ENCODE results near the gene STK32C.
A peak's percentile ranks its signal among the peaks of the same experiment; 100 is the strongest.

Gene STK32C

GRCh38 chr10:132193907-132194552, 113.7 kb downstream of the STK32C start:
- peak; percentile 19 for DNase-seq

DNA sequence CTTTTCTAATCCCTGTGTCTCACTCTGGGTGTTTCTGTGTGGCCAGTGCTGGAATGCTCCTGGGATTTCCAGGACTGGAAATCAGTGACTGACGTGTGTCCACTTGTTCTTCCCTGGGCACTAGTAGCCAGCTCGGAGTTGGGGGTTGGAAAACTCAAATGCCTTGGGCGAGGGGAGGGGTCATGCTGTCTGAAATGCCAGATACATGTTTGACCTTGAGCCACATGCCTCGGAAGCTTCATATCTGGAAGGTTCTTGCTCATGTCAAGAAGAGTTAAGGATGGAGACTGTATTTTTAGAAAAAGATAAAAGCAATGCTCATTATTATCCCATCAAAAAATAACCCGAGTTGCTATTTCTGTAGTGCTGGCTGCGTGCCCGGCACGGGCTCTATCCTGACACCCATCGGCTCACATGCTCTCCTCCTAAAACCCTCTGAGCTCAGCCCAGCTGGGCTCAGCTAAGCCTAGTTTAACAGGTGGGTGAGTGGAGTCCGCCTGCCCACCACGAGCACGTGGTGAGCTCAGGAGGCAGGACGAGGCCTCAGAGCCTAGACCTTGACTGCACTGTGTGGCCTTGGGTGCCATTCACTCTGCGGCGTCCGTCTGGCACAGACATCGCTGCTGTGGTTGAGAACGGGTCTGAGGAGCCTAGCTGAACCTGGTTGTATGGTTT, 114.6 kb downstream of the STK32C start:
- DNase-seq, result no peak

DNA sequence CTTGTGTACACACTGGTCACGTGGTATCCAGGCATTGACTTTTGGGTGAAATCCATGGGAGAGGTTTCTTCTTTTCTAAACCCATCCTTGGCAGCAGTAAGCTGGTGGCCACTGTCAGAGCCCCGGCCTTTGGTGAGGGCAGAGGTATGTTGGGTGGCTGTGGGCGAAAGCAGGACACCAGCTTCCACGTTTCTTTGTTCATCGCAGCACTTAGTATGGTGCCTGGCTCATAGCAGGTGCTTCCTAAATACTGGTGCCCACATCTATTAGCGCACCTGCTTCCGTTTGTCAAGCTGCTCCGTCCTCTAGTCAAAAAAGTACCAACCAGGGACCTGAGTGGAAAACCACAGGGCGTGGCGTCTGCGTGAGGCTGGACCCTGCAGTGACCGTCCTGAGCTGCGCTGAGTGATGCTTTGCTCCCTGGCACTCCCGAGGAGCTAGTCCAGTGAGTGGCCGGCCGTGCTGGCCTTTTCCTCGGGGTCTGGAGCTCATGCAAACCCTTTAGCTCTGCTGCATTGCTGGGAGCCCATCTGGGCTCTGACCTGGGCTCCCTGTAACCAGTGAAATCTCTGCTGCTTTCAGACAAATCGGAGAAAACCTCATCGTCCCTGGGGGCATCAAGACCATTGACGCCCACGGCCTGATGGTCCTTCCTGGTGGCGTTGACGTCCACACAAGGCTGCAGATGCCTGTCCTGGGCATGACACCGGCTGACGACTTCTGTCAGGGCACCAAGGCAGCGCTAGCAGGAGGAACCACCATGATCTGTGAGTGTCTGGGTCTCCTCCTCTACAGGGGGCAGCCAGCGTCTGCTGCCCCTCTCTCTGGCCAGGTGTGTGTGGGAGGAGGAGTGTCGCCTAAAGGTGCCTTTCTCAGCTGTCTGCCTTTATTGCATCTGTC, 115.4 kb downstream of the STK32C start:
- no peak for DNase-seq

DNA sequence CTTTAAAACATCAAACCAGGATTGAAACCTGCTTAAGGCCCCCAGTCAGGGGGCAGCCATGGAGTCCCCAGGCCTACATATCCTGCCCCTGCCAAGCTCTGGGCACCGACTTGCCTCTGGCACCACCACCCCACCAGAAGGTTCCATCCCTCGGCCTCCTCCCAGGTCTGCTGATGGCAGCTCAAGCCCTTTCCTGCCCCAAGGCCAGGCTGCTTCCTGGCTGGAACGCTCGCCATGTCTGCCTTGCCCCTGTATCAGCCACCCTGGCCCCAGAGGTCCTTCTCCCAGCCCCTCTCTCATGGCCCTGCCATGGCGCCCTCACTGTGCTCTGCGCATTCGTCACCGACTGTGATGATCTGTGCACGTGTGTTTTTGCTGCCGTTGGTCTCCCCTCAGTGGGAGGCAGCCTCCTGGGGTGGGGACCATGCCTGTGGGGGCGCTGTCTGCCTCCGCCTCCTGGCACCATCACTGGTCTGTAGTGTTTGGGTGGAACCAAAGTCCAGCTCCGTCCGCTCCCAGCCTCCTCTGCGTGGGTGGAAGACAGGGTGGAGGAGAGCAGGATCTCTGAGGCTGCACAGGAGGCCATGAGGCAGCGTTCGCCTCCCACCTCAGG, 117.8 kb downstream of the STK32C start:
- DNase-seq, result no peak

- DNase-seq, result no peak
These were observed 118.7 kb downstream of the STK32C start for GRCh38 chr10:132189016-132189415.

DNA sequence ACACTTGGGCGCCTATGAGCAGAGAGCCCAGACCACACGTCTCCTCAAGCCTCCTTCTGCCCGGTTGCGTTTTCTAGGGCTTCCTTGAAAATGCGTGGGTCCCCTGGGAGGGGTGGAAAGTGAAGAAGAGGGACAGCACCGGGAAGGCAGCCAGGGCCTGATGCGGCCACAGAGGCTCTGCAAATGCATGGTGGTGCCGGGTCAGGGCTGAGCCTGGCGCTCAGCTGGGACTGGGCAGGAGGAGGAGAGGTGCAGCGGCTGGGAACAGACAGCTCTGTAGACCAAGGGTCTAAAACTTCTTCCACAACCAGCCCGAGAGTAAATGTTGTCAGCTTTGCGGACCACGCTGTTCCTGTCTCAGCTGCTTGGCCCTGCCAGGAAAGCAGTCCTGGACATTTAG, 119.4 kb downstream of the STK32C start:
- DNase-seq, result no peak

GRCh38 chr10:132187430-132188138, 120.2 kb downstream of the STK32C start:
- DNase-seq, result no peak

DNA sequence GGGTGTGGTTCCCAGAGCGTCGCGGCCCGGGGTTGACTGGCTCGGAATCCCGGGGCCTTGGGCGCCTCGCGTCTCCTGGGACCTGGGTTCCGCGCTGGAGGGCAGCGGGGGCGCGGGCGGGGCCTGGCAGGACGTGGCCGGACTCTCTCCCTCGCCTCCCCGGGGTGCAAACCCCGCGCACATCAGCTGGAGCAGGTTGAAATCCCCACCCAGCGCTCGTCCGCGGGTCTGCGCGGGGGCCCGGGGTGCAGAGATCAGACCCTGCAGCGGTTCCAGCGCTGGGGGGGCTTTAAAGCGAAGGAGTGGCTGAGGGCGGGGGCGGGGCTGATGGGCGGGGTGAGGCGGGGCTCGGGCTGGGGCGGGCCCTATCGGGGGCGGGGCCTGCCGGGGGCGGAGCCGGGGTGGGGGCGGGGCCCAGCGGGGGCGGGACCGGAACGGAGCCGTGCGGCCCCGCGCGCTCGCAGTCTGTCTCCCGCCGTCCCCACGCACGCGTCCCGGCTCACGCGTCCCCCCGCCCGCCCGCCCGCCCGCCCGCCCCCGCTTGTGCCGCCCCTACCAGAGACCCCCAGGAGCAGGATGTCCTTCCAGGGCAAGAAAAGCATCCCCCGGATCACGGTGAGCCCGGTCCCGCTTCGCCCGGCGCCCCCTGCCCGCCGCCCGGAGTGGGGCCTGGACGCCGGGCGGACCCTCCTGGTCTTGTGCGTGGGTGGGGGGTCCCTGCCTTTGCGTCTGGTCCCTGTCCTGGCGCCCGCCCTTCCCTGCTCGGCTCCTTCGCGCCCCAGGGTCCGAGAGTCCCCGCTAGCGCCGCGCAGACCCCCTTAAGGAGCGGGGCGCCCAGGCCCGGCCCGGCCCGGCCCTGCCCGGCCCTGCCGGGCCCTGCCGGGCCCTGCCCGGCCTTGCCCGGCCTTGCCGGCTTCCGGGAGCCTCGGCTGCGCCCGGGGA, 121.0 kb downstream of the STK32C start, which contains the start of gene DPYSL4:
DPYSL4 (plus strand) TSS at position 461 of the 942 bp plus-strand sequence; CDS start at position 577, 116 bp downstream.
- DNase-seq, result no peak

- DNase-seq, result peak; percentile 61
These were observed 121.9 kb downstream of the STK32C start for GRCh38 chr10:132185601-132186487.

GRCh38 chr10:132184816-132185593, 122.7 kb downstream of the STK32C start:
- no peak for DNase-seq

DNA sequence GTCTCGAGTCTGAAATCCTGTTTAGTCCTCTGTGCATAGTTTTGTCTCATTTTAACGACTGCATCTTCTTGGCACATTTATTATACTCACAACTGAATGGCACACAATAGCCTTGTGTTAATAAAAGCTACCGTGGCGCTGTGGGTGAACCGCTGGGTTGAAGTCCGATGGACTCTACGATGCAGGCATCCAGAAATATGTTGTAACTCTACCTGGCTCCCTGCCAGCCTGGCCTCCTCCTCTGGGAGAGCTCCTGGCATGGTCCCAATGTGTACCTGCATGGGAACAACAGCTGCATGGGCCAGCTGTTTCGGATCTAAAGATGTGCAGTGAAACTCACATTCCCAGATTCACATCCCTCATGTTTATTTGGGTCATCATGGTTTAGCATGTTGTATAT, 124.7 kb downstream of the STK32C start:
- no peak for DNase-seq

- no peak for DNase-seq
These were observed 125.2 kb downstream of the STK32C start for GRCh38 chr10:132182591-132182990.

DNA sequence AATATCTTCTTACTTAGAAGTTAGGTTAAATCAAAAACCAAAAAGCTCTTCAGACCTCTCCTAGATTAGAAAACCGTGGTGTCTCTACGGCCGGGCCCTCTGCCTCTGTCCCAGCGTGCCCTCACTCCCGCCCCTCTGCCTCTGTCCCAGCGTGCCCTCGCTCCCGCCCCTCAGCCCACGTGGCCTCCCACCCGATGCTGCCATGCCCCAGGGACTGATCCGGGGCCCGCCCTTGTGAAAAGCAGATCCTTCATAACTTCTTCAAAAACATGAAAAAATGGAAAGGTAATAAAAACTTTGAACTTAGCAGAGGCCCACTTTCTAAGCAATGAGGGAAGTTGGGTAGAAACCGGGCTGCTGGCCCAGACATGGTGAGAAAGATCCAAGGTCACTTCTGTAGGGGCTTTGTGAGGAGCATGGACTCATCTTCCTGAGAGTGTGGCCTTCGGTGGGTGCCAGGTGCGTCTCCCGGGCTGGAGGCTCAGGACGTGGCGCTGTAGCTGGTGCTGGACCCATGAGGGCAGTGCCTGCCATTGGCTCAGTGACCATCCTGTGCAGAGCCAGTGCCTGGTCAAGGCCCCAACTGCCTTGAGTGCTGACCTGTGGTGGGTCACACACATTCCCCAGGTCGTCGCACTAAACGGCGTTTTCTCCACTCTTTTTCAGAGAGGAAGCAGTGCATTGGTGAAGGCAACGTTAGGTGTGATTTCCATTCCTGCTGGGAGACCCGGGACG, 125.9 kb downstream of the STK32C start:
- no peak for DNase-seq

DNA sequence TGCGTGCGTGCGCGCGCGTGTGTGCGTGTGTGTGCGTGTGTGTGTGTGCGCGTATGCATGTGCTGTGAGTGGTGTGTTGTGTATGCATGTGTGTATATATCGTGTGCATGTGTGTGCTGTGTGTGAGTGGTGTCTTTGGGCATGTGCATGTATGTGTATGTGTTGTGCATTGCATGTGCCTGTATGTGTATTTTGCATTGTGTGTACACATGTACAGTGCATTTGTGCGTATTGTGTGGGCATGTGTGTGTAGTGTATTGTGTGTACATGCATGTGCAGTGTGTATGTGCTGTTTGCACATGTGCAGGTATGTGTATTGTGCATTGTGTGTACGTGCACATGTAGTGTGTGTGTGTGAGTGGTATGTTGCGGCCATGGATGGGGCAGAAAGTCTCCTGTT, 127.0 kb downstream of the STK32C start:
- DNase-seq, result no peak

DNA sequence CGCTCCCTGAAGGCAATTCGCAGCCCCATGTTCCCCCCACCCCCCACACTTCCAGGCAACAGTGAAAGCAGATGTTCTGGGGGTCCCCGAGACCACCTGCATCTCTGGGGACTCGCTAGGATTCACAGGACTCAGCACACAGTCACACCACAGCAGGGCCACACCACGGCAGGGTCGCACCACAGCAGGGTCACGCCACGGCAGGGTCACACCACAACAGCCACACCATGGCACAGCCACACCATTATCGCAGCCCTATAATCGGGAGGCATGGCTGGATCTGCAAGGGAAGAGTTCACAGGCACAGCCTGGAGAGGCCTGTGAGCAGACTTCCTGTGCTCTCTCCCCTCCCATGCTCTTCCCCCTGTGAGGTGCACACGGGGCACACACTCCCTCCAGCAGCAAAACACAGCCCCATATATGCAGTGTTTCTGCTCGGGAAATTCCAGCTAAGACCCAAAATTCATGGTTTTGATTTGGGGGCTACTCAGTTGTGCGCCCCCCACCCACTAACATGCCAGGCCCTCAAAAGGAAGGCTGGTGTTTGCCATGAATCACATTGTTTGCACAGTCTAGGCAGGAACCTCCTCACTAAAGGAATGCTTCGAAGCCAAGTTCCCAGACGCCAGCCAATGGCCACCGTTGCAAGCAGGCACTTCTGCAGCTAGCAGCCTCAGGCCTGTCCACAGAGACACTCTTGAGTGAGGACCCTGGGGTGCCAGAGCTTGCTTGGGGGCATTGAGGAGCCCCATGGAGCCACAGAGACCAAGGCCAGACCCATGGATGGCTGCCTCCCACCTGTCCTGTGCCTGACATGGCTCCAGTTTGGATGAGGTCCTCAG, 128.0 kb downstream of the STK32C start:
- no peak for DNase-seq

DNA sequence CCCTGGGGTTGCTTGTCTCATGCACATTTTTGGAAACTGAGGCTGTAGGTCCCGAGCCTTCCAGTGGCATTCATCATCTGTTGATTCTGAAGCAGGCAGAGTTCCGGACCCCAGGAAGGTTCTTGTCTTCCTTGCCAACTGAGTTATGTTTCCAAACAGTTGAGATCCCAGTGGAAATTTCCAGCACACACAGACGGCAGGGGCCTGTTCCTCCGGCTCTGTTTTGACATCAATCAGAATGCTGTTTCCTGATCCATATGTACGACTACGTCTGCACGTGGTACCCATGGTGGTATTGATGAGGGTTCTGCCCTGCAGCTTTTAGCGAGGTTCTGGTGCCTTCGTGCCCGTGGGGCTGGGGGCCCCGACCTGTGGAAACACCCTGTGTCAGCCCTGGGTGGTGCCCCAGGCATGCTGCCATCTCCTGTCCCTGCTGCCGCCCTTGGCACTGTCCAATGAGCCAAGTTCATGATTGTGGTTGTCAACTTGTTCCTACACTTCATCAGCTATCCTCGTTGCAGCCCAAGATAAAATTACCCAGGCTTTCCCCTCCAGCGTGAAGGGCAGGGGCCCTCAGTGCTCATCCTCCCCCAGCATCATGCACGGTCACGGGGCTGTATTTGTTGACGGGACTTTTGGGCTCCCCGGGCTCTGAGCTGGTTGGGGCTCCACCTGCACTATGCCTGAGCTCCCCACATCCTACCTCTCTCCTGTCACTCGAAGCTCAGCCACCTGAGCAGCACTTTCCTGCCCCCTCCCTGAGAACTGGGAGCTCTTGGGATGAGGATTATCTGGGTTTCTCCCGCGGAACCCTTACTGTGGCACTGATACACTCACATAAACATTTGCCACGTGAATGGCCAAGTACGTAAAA, 128.8 kb downstream of the STK32C start:
- no peak for DNase-seq

DNA sequence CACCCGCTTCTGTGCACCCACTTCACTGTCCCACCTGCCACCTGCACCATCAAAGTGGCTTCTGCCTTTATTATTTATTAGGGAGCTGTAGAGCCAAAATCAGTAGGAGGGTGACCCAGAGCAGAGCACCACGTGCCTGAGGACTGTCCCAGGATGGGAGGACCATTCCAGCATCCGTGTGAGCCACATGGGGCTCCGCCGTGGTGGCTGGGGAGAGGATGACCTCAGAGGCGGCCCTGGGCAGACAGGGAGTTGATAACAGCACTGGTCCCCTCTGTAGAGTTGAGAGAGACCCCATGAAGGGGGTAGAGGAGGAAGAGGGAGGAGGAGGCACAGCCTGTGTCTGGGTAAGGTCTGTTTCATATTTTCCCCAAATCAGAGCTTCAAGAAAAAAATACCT, 129.7 kb downstream of the STK32C start:
- no peak for DNase-seq

All from CD4-positive, alpha-beta T cell treated with Interleukin-12 subunit alpha and Interleukin-12 subunit beta, for 1 hour (primary cell).